ENCODE data around the gene ENOX1. TPM values are rescaled to one million over a fixed set of nuclear protein-coding genes. Genes with fewer than 3 reads are reported as not detected.

The ENOX1 gene
- total RNA-seq, 1 donor from 2014 or later = 2.0 TPM

DNA sequence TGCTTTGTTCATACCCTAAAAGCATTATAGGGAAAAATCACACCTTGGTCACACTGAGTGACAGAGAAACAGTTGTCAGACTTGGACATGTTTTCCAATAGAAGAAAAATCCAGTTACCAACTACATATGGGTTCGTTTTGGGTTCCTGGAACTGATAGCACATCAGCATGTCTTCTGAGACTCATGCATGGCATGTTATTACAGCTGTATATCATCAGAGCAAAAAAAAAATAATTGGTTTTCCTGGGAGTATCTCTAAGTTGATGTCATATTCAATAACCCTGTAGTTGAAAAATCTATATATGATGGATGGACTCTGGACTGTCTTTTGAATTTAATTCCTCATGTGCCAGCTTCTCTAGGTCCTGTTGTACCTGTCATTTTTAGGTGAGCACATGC lies 551.7 kb downstream of the ENOX1 start:
- H3K27me3 Mint-ChIP-seq (ENCODE audit: low read depth) = no peaks in the 10 kb centered on the region
- no peaks in the 10 kb centered on the region for H3K36me3 Mint-ChIP-seq (ENCODE audit: low read depth)
- H3K4me1 Mint-ChIP-seq (ENCODE audit: low read depth) = peaks cover 42% of the 10 kb centered on the region
- H3K4me3 Mint-ChIP-seq (ENCODE audit: unreplicated experiment) = no peak overlapping the region
- no peak for TF ChIP-seq CTCF (IDR thresholded peaks at IDR 0.05)
- no peaks in the 10 kb centered on the region for H3K9me3 Mint-ChIP-seq (ENCODE audit: low read depth)
- no peak for DNase-seq (ENCODE audit: low spot score)
- no peak overlapping the region for H3K27ac Mint-ChIP-seq (ENCODE audit: unreplicated experiment)

DNA sequence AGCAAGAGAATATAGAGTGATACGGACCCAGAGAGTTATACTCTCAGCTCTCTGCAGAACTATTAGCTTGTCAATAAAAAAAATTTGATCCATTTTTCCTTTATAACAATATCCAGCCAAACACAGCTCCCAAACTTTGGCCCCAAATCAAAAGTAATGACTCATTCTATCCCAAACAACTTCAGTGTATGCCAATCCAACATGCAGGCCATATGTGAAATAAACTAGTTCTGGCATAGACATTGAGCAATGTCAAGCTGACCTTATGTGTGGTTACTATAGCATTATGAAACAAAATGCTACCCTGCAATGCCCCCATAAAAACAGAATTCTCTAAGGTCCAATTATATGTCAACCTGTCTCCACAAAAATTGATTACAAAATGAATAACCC lies 553.9 kb downstream of the ENOX1 start:
- H3K4me1 Mint-ChIP-seq (ENCODE audit: low read depth) = peaks cover 43% of the 10 kb centered on the region
- no peaks in the 10 kb centered on the region for H3K9me3 Mint-ChIP-seq (ENCODE audit: low read depth)
- no peaks in the 10 kb centered on the region for H3K27me3 Mint-ChIP-seq (ENCODE audit: low read depth)
- no peak for DNase-seq (ENCODE audit: low spot score)
- no peak overlapping the region for H3K4me3 Mint-ChIP-seq (ENCODE audit: unreplicated experiment)
- no peak overlapping the region for H3K27ac Mint-ChIP-seq (ENCODE audit: unreplicated experiment)
- TF ChIP-seq CTCF (IDR thresholded peaks at IDR 0.05) = no peak
- no peaks in the 10 kb centered on the region for H3K36me3 Mint-ChIP-seq (ENCODE audit: low read depth)

GRCh38 chr13:43232144-43232872 lies 554.5 kb downstream of the ENOX1 start:
- Mint-ChIP-seq H3K4me3 (ENCODE audit: unreplicated experiment) (no peak overlapping the region), H3K9me3 (ENCODE audit: low read depth) (no peaks in the 10 kb centered on the region), H3K4me1 (ENCODE audit: low read depth) (peaks cover 37% of the 10 kb centered on the region), H3K36me3 (ENCODE audit: low read depth) (no peaks in the 10 kb centered on the region), H3K27me3 (ENCODE audit: low read depth) (no peaks in the 10 kb centered on the region), H3K27ac (ENCODE audit: unreplicated experiment) (no peak overlapping the region)
- no peak for DNase-seq (ENCODE audit: low spot score)
- no peak for TF ChIP-seq CTCF (IDR thresholded peaks at IDR 0.05)

GRCh38 chr13:43230989-43231388 lies 555.8 kb downstream of the ENOX1 start:
- Mint-ChIP-seq H3K27ac (ENCODE audit: unreplicated experiment) (no peak overlapping the region), H3K36me3 (ENCODE audit: low read depth) (no peaks in the 10 kb centered on the region), H3K4me3 (ENCODE audit: unreplicated experiment) (no peak overlapping the region), H3K27me3 (ENCODE audit: low read depth) (no peaks in the 10 kb centered on the region), H3K9me3 (ENCODE audit: low read depth) (no peaks in the 10 kb centered on the region), H3K4me1 (ENCODE audit: low read depth) (peaks cover 32% of the 10 kb centered on the region)
- no peak for DNase-seq (ENCODE audit: low spot score)
- no peak for TF ChIP-seq CTCF (IDR thresholded peaks at IDR 0.05)

GRCh38 chr13:43229506-43229905 lies 557.3 kb downstream of the ENOX1 start:
- no peaks in the 10 kb centered on the region for H3K36me3 Mint-ChIP-seq (ENCODE audit: low read depth)
- TF ChIP-seq CTCF (IDR thresholded peaks at IDR 0.05) = no peak
- no peak overlapping the region for H3K27ac Mint-ChIP-seq (ENCODE audit: unreplicated experiment)
- no peak overlapping the region for H3K4me3 Mint-ChIP-seq (ENCODE audit: unreplicated experiment)
- no peak for DNase-seq (ENCODE audit: low spot score)
- H3K4me1 Mint-ChIP-seq (ENCODE audit: low read depth) = peaks cover 28% of the 10 kb centered on the region
- H3K27me3 Mint-ChIP-seq (ENCODE audit: low read depth) = no peaks in the 10 kb centered on the region
- H3K9me3 Mint-ChIP-seq (ENCODE audit: low read depth) = no peaks in the 10 kb centered on the region
